ENCODE data around the gene NBEA.

Gene NBEA

GRCh38 chr13:35720690-35721554 lies 778.9 kb downstream of the NBEA start:
- peak overlapping the region; percentile 30 for H3K4me3 ChIP-seq (ENCODE audit: low read depth, low read length)
- DNase-seq (ENCODE audit: low read depth, low spot score), result peak; percentile 51
- in situ Hi-C loops (cut with HindIII; ENCODE audit: low sequenced_read_pairs), result no loop called here
- peak; percentile 96 for TF ChIP-seq CTCF (IDR thresholded peaks at IDR 0.05; ENCODE audit: low read depth, low read length)
